ENCODE results near the gene BUD23.
"Not testable (repeated sequence)": the region's sequence is repeated elsewhere in the genome, so short reads cannot be mapped to it uniquely, and the experiment has no call there.

Gene BUD23

GRCh38 chr7:73668103-73668885, 15.1 kb upstream of the BUD23 start:
- no peak for DNase-seq (ENCODE audit: low read depth in 1 of 2, low spot score in 1 of 2)

DNA sequence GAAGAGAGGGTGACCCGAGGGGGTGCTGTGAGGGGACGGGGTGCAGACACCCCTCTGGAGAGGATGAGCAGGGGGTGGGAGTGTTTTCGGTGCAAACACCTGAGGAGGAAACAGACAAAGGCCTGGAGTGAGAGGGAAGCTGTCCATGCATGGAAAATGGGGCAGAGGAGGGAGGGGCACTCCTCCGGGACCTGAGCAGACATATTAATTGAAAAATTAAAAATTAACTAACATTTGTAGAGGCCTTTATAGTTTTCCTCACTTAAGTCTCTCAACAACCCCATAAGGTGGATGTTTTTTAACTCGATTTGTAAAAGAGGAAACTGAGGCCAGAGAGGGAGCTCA, 14.5 kb upstream of the BUD23 start:
- DNase-seq (ENCODE audit: low read depth in 1 of 2, low spot score in 1 of 2) = no peak

DNA sequence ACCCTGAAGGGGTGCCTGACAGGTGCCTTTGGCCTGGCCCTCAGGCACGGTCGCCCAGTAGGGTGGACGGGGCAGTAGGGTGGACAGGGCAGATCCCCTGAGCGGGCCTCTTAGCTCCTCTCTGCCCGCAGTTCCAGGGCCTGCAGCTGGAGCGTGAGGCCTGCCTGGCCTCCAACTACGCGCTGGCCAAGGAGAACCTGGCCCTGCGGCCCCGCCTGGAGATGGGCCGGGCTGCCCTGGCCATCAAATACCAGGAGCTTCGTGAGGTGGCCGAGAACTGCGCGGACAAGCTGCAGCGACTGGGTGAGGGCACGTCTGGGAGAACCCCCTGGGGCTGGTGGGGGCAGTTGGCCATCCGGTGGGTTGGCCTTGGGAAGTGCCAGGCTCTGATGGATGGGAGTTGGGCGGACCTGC, 14.1 kb upstream of the BUD23 start:
- DNase-seq (ENCODE audit: low read depth in 1 of 2, low spot score in 1 of 2) = no peak

- DNase-seq (ENCODE audit: low read depth in 1 of 2, low spot score in 1 of 2) = no peak
Measured at GRCh38 chr7:73669858-73670385, 13.5 kb upstream of the BUD23 start.

DNA sequence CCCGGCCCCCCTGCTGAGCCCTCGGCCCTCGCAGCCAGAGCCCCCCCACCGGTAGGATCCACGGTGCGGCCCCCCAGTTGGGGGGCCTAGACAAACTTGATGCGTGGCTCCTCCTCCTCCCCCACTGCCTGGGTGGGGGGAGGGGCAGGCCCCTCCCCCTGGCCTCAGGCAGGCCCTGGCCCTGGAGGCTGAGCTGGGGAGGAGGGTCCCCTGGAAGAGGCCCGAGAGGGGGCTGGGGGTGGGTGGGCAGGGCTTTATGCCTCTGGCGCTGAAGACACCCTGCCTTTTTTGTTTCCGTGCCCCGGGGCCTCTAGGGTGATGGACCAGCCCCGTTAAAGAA, 12.1 kb upstream of the BUD23 start:
- DNase-seq (ENCODE audit: low read depth in 1 of 2, low spot score in 1 of 2) = no peak

DNA sequence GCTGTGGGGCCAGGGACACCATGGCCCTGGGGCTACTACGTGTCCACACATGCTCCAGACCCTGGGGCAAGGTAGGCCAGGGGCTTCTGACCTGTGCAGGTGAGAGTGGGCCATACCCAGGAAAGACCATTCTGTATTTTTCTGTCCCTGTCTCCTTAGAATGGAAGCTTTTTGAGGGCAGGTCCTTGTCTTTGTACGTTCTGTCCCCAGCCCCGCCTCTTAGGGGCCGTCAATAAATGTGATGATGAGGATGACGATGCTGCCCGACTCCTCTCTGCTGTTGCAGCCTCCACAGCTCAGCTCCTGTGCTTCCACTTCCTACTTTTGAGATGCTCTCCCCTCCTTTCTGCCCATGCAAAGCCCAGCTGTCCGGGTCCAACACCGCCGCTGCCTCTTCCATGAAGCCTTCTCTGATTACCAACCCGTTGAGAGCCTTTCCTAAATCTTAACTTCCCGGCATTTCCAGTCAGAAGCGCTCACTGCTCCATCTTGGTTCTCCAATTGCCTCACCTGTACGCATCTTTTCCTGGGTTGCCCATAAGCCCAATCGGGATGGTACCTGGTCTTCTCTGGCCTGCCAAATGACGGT, 11.4 kb upstream of the BUD23 start:
- DNase-seq (ENCODE audit: low read depth in 1 of 2, low spot score in 1 of 2) = no peak

- DNase-seq (ENCODE audit: low read depth in 1 of 2, low spot score in 1 of 2) = no peak
Measured at GRCh38 chr7:73674468-73675124, 8.8 kb upstream of the BUD23 start.

GRCh38 chr7:73676062-73676461, 7.3 kb upstream of the BUD23 start:
- DNase-seq (ENCODE audit: low read depth in 1 of 2, low spot score in 1 of 2) = not testable (repeated sequence)

DNA sequence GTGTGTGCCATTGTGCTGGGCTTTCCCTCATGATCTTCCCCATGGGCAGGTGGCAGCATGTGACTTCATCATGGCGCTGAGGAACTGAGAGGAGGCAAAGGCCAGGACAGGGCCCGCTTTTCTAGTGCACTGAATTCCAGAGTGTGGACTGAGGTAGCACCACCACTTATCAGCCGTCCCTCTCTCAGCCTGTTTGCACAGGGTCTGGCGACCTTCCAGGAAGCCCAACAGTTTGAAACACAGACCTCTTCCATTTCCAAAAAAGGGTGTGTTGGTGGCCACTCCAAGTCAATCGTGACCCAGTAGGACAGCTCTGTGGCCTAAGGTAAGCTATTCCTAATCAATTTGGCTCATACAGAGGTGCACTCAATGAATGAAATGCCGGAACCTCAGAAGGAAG, 4.5 kb upstream of the BUD23 start:
- DNase-seq (ENCODE audit: low read depth in 1 of 2, low spot score in 1 of 2) = no peak

- DNase-seq (ENCODE audit: low read depth in 1 of 2, low spot score in 1 of 2) = no peak
Measured at GRCh38 chr7:73679709-73680108, 3.7 kb upstream of the BUD23 start.

GRCh38 chr7:73680501-73680900, 2.9 kb upstream of the BUD23 start:
- no peak for DNase-seq (ENCODE audit: low read depth in 1 of 2, low spot score in 1 of 2)

- no peak for DNase-seq (ENCODE audit: low read depth in 1 of 2, low spot score in 1 of 2)
Measured at GRCh38 chr7:73681031-73681430, 2.4 kb upstream of the BUD23 start.

- DNase-seq (ENCODE audit: low read depth in 1 of 2, low spot score in 1 of 2) = no peak
Measured at GRCh38 chr7:73682745-73683055, 697 bp upstream of the BUD23 start.

DNA sequence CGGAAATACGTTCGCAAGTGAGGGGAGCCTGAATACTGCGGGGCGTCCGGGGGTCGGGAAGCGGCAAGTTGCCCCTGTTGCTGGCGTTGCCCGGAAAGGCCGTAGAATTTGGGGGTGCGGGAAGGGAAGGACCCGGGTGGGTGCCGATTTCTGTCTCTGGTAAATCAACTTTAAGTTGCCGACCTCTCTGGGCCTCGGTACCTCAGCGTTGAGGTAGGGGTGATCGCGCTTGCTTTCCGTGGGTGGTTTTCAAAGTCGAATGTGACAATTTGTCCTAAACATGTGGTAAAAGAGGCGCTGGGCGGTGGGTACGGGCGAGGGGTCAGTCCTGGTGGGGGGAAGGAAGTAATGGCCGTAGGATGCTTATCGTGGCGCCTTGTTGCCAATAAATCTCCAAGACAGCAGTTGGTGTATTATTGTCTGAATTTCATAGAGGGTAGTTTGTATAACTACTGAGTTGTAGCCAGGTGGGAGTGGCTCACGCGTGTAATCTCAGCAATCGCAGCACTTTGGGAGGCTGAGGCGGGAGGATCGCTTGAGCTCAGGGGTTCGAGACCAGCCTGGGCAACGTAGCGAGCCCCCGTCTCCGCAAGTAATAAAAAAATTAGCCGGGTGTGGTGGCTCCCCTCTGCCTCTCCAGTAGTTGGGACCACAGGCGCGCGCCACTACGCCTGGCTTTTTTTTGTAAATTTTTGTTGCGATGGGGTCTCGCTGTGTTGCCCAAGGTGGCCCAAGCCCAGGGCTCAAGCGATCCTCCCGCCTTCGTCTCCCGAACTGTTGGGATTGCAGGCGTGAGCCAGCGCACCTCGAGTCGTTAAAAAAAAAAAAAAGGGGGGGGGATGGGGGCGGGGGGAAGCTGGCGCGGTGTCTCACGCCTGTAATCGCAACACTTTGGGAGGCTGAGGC, 644 bp downstream of the BUD23 start:
- no peak for DNase-seq (ENCODE audit: low read depth in 1 of 2, low spot score in 1 of 2)

DNA sequence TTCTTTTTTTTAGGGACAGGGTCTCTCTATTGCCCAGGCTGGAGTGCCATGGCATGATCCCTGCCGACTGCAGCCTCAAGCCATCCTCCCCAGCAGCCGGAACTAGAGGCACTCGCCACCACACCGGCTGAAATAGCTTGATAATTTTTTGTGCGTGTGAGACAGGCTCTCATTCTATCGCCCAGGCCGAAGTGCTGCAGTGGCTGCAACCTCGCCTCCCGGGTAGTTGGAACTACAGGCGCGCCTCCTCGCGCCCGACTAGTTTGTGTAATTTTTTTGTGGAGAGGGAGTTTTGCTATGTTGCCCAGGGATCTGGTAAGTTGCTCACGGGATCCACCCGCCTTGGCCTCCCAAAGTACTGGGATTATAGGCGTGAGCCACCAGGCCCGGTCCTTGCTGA, 1.9 kb downstream of the BUD23 start:
- DNase-seq (ENCODE audit: low read depth in 1 of 2, low spot score in 1 of 2) = no peak

GRCh38 chr7:73688288-73688687, 4.9 kb downstream of the BUD23 start:
- DNase-seq (ENCODE audit: low read depth in 1 of 2, low spot score in 1 of 2) = no peak

- no peak for DNase-seq (ENCODE audit: low read depth in 1 of 2, low spot score in 1 of 2)
Measured at GRCh38 chr7:73690646-73691045, 7.2 kb downstream of the BUD23 start.

GRCh38 chr7:73696372-73696771, 13.0 kb downstream of the BUD23 start:
- DNase-seq (ENCODE audit: low read depth in 1 of 2, low spot score in 1 of 2) = no peak

- no peak for DNase-seq (ENCODE audit: low read depth in 1 of 2, low spot score in 1 of 2)
Measured at GRCh38 chr7:73698410-73698809, 15.0 kb downstream of the BUD23 start.

DNA sequence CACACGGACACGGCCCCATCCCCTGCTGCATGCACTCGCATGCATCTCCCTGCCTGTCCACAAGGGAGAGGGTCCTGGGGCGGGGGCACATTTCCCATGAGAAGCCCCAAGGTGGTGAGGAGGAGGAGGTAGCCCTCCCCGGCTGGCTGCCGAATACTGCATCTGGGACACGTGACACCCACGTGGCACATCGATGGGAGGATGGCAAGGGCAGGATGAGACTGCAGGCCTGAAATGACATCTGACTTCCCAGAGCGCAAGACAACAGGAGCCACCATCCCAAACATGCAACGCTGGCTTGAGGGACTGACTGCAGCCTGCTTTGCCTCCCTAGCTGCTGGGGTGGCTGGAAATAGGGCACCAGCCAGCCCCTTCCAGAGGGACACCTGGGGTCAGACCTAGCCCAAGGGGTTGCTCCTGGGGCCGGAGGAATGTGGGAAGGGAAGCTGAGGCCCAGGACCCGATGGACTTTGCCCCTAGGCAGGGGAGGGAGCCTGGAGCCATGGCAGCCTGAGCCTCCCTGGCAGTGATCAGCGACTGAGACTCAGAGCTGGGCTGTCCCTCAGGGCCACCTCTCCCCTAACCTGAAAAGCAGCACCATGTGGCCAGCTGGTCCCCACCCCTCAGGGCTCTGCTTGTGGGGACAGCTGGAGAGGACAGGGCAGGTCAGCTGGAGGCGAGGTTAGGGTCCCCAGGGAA, 16.1 kb downstream of the BUD23 start:
- DNase-seq (ENCODE audit: low read depth in 1 of 2, low spot score in 1 of 2) = no peak

DNA sequence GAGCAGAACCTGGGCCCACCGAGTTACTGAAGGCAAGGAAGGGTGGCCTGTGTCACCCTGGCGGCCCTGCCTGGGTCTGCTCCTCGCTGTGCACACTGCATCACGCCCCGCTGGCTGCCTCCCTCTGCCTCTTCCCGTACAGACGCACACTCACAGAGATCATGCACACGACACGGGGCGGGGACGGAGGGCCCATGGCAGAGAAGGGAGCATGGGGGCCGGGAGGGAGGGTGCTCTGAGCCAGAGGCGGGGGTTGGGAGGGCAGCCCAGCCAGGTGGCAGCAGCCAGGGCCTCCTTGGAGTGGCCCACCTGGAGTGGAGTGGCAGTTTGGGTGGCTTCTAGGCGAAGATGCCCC, 16.6 kb downstream of the BUD23 start:
- no peak for DNase-seq (ENCODE audit: low read depth in 1 of 2, low spot score in 1 of 2)

Measured in activated CD4-positive, alpha-beta T cell treated with anti-CD3 and anti-CD28 coated beads, Interleukin-2, amount 50 U/mL, for 24 hours (primary cell).